GM23338 (cell line): ENCODE results near the gene ZDHHC5. TPM values are rescaled to one million over a fixed set of nuclear protein-coding genes. Genes with fewer than 3 reads are reported as not detected.

Source experiments
- ATAC-seq: fragments of 200-7000 bp; cut with Tn5 transposase; 3 replicates; pipeline ENCODE4 v1.9.1; 2020
- DNase-seq: peaks from one replicate; pipeline ENCODE4 v3.0.0-alpha.2; 2015; ENCODE audit warnings: low spot score
- H2AFZ ChIP-seq: fragments of 200-600 bp; sonication (generic); 2 replicates; pipeline ENCODE4 v1.8.0; 2016; ENCODE audit warnings: antibody characterized with exemption, mild to moderate bottlenecking, moderate library complexity
- H3F3A ChIP-seq: fragments of 200-600 bp; sonication (generic); replicated peaks from 2 replicates; pipeline ENCODE4 v1.8.0; 2017; ENCODE audit warnings: antibody characterized with exemption, mixed run types, low read depth
- H3K27ac ChIP-seq: fragments of 200-600 bp; sonication (generic); 2 replicates; pipeline ENCODE4 v1.6.1; 2016; ENCODE audit warnings: low read depth
- H3K27me3 ChIP-seq: fragments of 200-600 bp; sonication (generic); 2 replicates; pipeline ENCODE4 v1.8.0; 2016; ENCODE audit warnings: mild to moderate bottlenecking, mixed run types, moderate library complexity; ENCODE audit not compliant: insufficient read depth
- H3K36me3 ChIP-seq: fragments of 200-600 bp; sonication (generic); 2 replicates; pipeline ENCODE4 v1.8.0; 2016; ENCODE audit warnings: mild to moderate bottlenecking; ENCODE audit not compliant: insufficient read depth
- H3K4me1 ChIP-seq: fragments of 200-600 bp; sonication (generic); 2 replicates; pipeline ENCODE4 v1.8.0; 2016; ENCODE audit warnings: mild to moderate bottlenecking, moderate library complexity; ENCODE audit not compliant: insufficient read depth
- H3K4me2 ChIP-seq: fragments of 200-600 bp; sonication (generic); 2 replicates; pipeline ENCODE4 v1.7.1; 2017; ENCODE audit warnings: mixed run types
- H3K4me3 ChIP-seq: fragments of 200-600 bp; sonication (generic); 2 replicates; pipeline ENCODE4 v1.6.1; 2016; ENCODE audit warnings: mixed run types
- H3K79me2 ChIP-seq: fragments of 200-600 bp; sonication (generic); replicated peaks from 2 replicates; pipeline ENCODE4 v1.8.0; 2017; ENCODE audit warnings: mild to moderate bottlenecking; ENCODE audit not compliant: insufficient read depth
- H3K9me2 ChIP-seq: fragments of 200-600 bp; sonication (generic); 2 replicates; pipeline ENCODE4 v1.8.0; 2017; ENCODE audit not compliant: insufficient read depth
- H4K20me1 ChIP-seq: fragments of 200-600 bp; sonication (generic); replicated peaks from 2 replicates; pipeline ENCODE4 v1.8.0; 2017; ENCODE audit warnings: mild to moderate bottlenecking; ENCODE audit not compliant: insufficient read depth
- H3K27ac Mint-ChIP-seq: 2 replicates; pipeline ENCODE4 v1.8.0; 2020; ENCODE audit warnings: inconsistent platforms, mild to moderate bottlenecking, moderate library complexity, mixed read lengths
- H3K27me3 Mint-ChIP-seq: 3 replicates; pipeline ENCODE4 v1.8.0; 2022; ENCODE audit warnings: low read depth, mild to moderate bottlenecking, moderate library complexity, mixed read lengths, inconsistent platforms; ENCODE audit not compliant: insufficient read depth, poor library complexity
- H3K36me3 Mint-ChIP-seq: 3 replicates; pipeline ENCODE4 v1.8.0; 2021; ENCODE audit warnings: low read depth, mild to moderate bottlenecking, inconsistent platforms, moderate library complexity, mixed read lengths
- H3K4me1 Mint-ChIP-seq: 3 replicates; pipeline ENCODE4 v1.8.0; 2020; ENCODE audit warnings: mild to moderate bottlenecking, inconsistent platforms, mixed read lengths
- H3K4me3 Mint-ChIP-seq: 3 replicates; pipeline ENCODE4 v1.8.0; 2021; ENCODE audit warnings: moderate library complexity, mild to moderate bottlenecking, inconsistent platforms, mixed read lengths
- H3K9me3 Mint-ChIP-seq: 3 replicates; pipeline ENCODE4 v1.8.0; 2020; ENCODE audit warnings: moderate library complexity, mild to moderate bottlenecking, inconsistent platforms, mixed read lengths
- CREB1 ChIP-seq: fragments of 250-450 bp; sonication (Bioruptor Pico); IDR thresholded peaks from 2 replicates; pipeline ENCODE4 v1.5.0; 2020; ENCODE audit warnings: low read depth, mild to moderate bottlenecking, moderate library complexity
- CTCF ChIP-seq, 2 experiments: fragments of 200-600 bp in 1 of 2; sonication (generic) in 1 of 2; conservative IDR thresholded peaks; 2 replicates each; pipeline versions ENCODE4 v1.5.1 to v1.6.1; 2016 to 2017; ENCODE audit warnings: antibody characterized with exemption in 2 of 2, low read depth in 2 of 2, mild to moderate bottlenecking in 2 of 2, moderate library complexity in 1 of 2
- ETS1 ChIP-seq: IDR thresholded peaks from 2 replicates; pipeline ENCODE4 v1.6.1; 2016; ENCODE audit warnings: antibody characterized with exemption
- EZH2 ChIP-seq: fragments of 200-600 bp; sonication (generic); IDR thresholded peaks from one replicate; pipeline ENCODE4 v1.8.0; 2017; ENCODE audit warnings: antibody characterized with exemption, mild to moderate bottlenecking, low read depth; ENCODE audit not compliant: unreplicated experiment
- EZH2phosphoT487 ChIP-seq: fragments of 200-600 bp; sonication (generic); IDR thresholded peaks from one replicate; pipeline ENCODE4 v1.8.1; 2018; ENCODE audit warnings: antibody characterized with exemption; ENCODE audit not compliant: unreplicated experiment
- JUNB ChIP-seq: IDR thresholded peaks from one replicate; pipeline ENCODE4 v1.6.1; 2016; ENCODE audit warnings: antibody characterized with exemption; ENCODE audit not compliant: unreplicated experiment
- NANOG ChIP-seq: IDR thresholded peaks from 2 replicates; pipeline ENCODE4 v1.6.1; 2016; ENCODE audit warnings: antibody characterized with exemption, borderline replicate concordance
- POLR2AphosphoS5 ChIP-seq: IDR thresholded peaks from 2 replicates; pipeline ENCODE4 v1.6.1; 2016; ENCODE audit warnings: antibody characterized with exemption, low read depth
- REST ChIP-seq: IDR thresholded peaks from one replicate; pipeline ENCODE4 v1.6.1; 2018; ENCODE audit warnings: antibody characterized with exemption; ENCODE audit not compliant: unreplicated experiment
- STAT1 ChIP-seq: IDR thresholded peaks from one replicate; pipeline ENCODE4 v1.6.1; 2016; ENCODE audit warnings: antibody characterized with exemption; ENCODE audit not compliant: unreplicated experiment
- ZNF114 ChIP-seq: fragments of 250-450 bp; sonication (Bioruptor Pico); IDR thresholded peaks from 2 replicates; pipeline ENCODE4 v1.5.0; 2020; ENCODE audit warnings: mild to moderate bottlenecking, moderate library complexity
- ZNF331 ChIP-seq: fragments of 250-450 bp; sonication (Bioruptor Pico); IDR thresholded peaks from 2 replicates; pipeline ENCODE4 v1.5.0; 2020; ENCODE audit warnings: low read depth, mild to moderate bottlenecking, moderate library complexity
- ZNF462 ChIP-seq: fragments of 250-450 bp; sonication (Bioruptor Pico); IDR thresholded peaks from 2 replicates; pipeline ENCODE4 v1.5.0; 2020; ENCODE audit warnings: mild to moderate bottlenecking, moderate library complexity
- polyA plus RNA-seq: library from polyadenylated mRNA; unstranded; fragments of >200 nt; fragmentation: Nextera tagmentation; extraction: Ambion mirVana; gene quantifications from 2 replicates; pipeline ENCODE4 v1.2.1, GENCODE V29; 2016
- total RNA-seq: library from RNA; depleted of rRNA; stranded (reverse); fragments of >200 nt; shearing (Covaris generic); gene quantifications from 2 replicates; pipeline ENCODE4 v1.2.3, GENCODE V29; 2014

Gene ZDHHC5
- total and polyA plus RNA-seq, 2 experiments from 2014 or later, result 16.9 to 42.3 TPM

GRCh38 chr11:57679396-57679795 lies 11.5 kb downstream of the ZDHHC5 start:
- peaks cover 20% of the 10 kb centered on the region for H3K4me1 ChIP-seq
- Mint-ChIP-seq H3K4me1 (peaks cover 20% of the 10 kb centered on the region), H3K4me3 (no peak overlapping the region), H3K27ac (no peak overlapping the region), H3K27me3 (no peaks in the 10 kb centered on the region), H3K9me3 (no peaks in the 10 kb centered on the region), H3K36me3 (peaks cover 47% of the 10 kb centered on the region)
- TF ChIP-seq ZNF462 (no peak), ETS1 (no peak), EZH2 (no peak), CREB1 (CRISPR knock-in tag) (no peak), REST (no peak), ZNF331 (CRISPR knock-in tag) (no peak), EZH2phosphoT487 (no peak), STAT1 (no peak), CTCF (conservative IDR thresholded peaks at IDR 0.05; ENCODE audit: low read depth in 2 of 2) (no peak), NANOG (no peak), POLR2AphosphoS5 (no peak), JUNB (no peak), ZNF114 (CRISPR knock-in tag) (no peak)
- DNase-seq, result no peak
- H4K20me1 ChIP-seq, result peaks cover 16% of the 10 kb centered on the region
- H3K9me2 ChIP-seq, result no peaks in the 10 kb centered on the region
- peaks cover 9% of the 10 kb centered on the region for H3K36me3 ChIP-seq
- no peak overlapping the region for H3K4me2 ChIP-seq
- H3K27ac ChIP-seq, result 0 out of 2 replicates have a peak overlapping the region, but pooled peaks have one; percentile 50
- H3F3A ChIP-seq, result 0 out of 2 replicates have a peak, but pooled peaks cover 4% of the 10 kb centered on the region
- H3K4me3 ChIP-seq, result no peak overlapping the region
- H3K27me3 ChIP-seq, result no peaks in the 10 kb centered on the region
- peaks cover 75% of the 10 kb centered on the region for H3K79me2 ChIP-seq
- H2AFZ ChIP-seq, result no peak overlapping the region
- no peak for ATAC-seq
